HG02884 (cell line): ENCODE data around the gene LRRC47.

Source experiments
- ATAC-seq: cut with Tn5 transposase; IDR thresholded peaks from one replicate; pipeline ENCODE4 v1.9.1; 2021; ENCODE audit warnings: mild to moderate bottlenecking, moderate library complexity; ENCODE audit not compliant: unreplicated experiment

LRRC47 gene

GRCh38 chr1:3772715-3773571 lies 23.4 kb downstream of the LRRC47 start, which contains the start of gene SMIM1:
TSS of gene SMIM1 (plus strand) at chr1:3772749. CDS start at chr1:3775374, 2,625 bp downstream.
- ATAC-seq = no peak

GRCh38 chr1:3772027-3772714 lies 24.1 kb downstream of the LRRC47 start:
- peak; percentile 59 for ATAC-seq

GRCh38 chr1:3771108-3772026 lies 24.9 kb downstream of the LRRC47 start:
- ATAC-seq = no peak

- no peak for ATAC-seq
Observed at GRCh38 chr1:3770047-3770765, 26.1 kb downstream of the LRRC47 start.

- ATAC-seq = no peak
Observed at GRCh38 chr1:3768811-3769390, 27.4 kb downstream of the LRRC47 start.

GRCh38 chr1:3767328-3767925 lies 28.9 kb downstream of the LRRC47 start:
- no peak for ATAC-seq

- ATAC-seq = no peak
Observed at GRCh38 chr1:3763351-3764125, 32.8 kb downstream of the LRRC47 start.

GRCh38 chr1:3762873-3763228 lies 33.4 kb downstream of the LRRC47 start:
- ATAC-seq = no peak

GRCh38 chr1:3762151-3762872 lies 34.0 kb downstream of the LRRC47 start:
- ATAC-seq = no peak

- ATAC-seq = no peak
Observed at GRCh38 chr1:3761296-3762010, 34.8 kb downstream of the LRRC47 start.

GRCh38 chr1:3759796-3760195 lies 36.5 kb downstream of the LRRC47 start:
- no peak for ATAC-seq

- no peak for ATAC-seq
Observed at GRCh38 chr1:3759164-3759563, 37.1 kb downstream of the LRRC47 start.

GRCh38 chr1:3756394-3756793 lies 39.9 kb downstream of the LRRC47 start:
- no peak for ATAC-seq

- no peak for ATAC-seq
Observed at GRCh38 chr1:3753656-3754454, 42.4 kb downstream of the LRRC47 start.

GRCh38 chr1:3752400-3752945 lies 43.8 kb downstream of the LRRC47 start, which contains the start of gene CCDC27:
TSS of gene CCDC27 (plus strand) at chr1:3752450. CDS start at chr1:3752482, 32 bp downstream.
- no peak for ATAC-seq

- no peak for ATAC-seq
Observed at GRCh38 chr1:3750741-3751140, 45.6 kb downstream of the LRRC47 start.
